Measurements from ENCODE around the gene WBP11. TPM values are rescaled to one million over a fixed set of nuclear protein-coding genes. Genes with fewer than 3 reads are reported as not detected.
A peak's percentile ranks its signal among the peaks of the same experiment; 100 is the strongest.

Gene WBP11
- 56.9 TPM for polyA plus RNA-seq (ENCODE audit: insufficient read length)

DNA sequence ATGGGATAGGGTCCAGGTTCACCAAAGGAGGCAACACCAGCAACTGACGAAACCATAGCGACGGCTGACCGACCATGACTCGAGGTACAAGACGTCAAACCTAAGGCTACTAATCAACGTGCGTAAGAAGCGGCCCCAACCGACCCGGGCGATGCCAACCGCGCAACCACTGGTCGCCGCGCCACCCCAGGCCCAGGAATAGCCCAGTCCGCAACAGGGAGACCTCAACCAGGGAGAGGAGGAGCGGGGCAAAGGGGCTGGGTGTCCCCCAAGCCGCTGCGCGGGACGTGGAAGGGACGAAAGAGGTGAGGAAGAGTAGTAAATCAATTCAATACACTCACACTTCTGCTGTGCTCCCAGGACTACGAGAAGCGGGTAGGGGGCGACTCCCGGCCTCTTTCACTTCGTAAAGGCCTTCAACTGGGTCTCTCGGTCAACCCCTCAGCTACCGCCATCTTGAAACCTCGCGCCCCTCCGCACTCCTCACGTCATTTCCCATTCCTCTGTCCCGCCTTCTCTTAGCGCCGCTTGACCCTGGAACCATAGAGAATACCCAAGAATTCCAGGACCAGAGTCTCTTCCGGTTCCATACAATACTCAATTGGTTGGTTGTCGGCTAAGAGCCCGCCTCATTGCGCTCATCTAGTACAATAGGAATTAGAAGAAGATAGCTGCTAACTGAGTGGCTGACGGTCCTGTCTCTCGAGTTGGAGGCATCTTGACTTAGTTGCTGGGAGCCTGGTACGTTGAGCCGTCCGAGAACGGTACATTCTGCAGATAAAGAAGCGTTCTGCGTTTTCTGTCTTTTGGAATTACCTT lies at the start of gene WBP11, which contains the start of gene C12orf60:
TSS of gene WBP11 (minus strand) at position 468 of the 819 bp plus-strand sequence. CDS start 2,095 bp downstream, outside the sequence.
TSS of gene C12orf60 (plus strand) at position 660 of the 819 bp plus-strand sequence. CDS start 19,266 bp downstream, outside the sequence.
- DNase-seq (ENCODE audit: low read depth): peak; percentile 99

GRCh38 chr12:14852880-14853279 lies 49.6 kb upstream of the WBP11 start:
- no peak for DNase-seq (ENCODE audit: low read depth)

GRCh38 chr12:14850929-14851663 lies 47.8 kb upstream of the WBP11 start:
- DNase-seq (ENCODE audit: low read depth): no peak

GRCh38 chr12:14849661-14850060 lies 46.4 kb upstream of the WBP11 start:
- DNase-seq (ENCODE audit: low read depth): peak; percentile 83

- no peak for DNase-seq (ENCODE audit: low read depth)
These were observed 43.8 kb upstream of the WBP11 start for GRCh38 chr12:14846876-14847580.

DNA sequence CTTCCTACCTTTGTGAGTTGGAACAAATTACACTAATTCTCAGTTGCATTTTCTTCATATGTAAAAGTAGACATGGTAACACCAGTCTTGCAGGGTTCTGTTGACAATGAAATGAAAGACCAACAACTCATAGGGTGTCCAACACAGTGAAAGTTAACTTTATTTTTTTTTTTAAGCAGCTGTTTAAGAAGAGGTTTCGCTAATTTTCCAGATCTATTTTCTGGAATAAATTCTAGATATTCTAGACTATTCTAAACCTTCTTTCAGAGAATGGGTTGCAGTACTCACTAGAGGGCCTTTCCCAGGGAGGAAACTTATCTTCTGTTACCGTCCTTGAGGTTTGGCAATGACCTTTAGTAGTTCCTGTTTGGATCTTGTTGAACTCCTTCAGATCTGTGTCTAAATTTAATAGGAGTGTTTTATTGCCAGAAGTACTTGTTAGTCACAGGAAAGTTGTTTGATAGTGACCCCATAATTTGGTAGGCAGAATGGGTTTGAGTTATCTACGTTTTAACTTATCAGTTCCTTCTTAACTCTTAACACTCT lies 42.8 kb upstream of the WBP11 start:
- no peak for DNase-seq (ENCODE audit: low read depth)

GRCh38 chr12:14845350-14845750 lies 42.1 kb upstream of the WBP11 start:
- DNase-seq (ENCODE audit: low read depth): no peak

- no peak for DNase-seq (ENCODE audit: low read depth)
These were observed 41.1 kb upstream of the WBP11 start for GRCh38 chr12:14844401-14844800.

GRCh38 chr12:14843425-14843887 lies 40.2 kb upstream of the WBP11 start, which contains the start of gene ART4:
TSS of gene ART4 (minus strand) at chr12:14843526. CDS start at chr12:14843113, 413 bp downstream.
- no peak for DNase-seq (ENCODE audit: low read depth)

DNA sequence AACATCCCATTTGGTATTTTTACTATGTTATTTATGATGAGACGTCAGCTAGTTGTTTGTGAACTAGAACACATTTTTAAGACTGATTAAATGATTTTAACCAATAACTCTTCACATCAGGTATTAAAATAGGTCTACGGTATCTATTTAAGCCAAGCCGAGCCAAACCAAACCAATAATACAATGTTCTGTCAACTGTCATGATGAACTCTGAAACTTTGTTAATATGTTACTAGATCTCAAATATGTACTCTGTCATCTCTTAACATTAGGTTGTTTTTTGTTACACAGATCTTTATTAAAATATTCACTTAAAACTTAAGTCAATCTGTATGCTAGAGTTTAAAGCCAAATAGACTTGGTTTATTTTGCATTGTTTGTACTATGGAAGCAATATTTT lies 39.0 kb upstream of the WBP11 start:
- DNase-seq (ENCODE audit: low read depth): no peak

DNA sequence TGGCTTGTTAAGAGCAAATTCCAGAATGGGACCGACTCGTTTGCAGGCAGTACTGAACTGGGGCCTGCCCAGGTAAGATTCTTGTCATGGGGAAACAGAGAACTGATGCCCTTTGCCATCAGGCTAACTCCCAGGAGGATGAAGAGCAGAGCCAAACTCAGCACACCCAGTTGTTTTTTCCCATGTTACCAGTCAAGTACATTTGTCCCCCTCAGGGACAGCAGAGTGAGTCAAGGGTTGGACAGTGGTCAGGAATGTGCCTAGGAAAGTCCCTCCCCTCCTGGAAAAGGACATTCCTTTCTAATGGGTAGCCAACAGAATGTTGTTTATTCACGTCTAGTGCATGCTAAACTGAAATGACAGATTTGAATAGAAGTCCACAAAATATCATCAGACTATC lies 38.5 kb upstream of the WBP11 start:
- no peak for DNase-seq (ENCODE audit: low read depth)

DNA sequence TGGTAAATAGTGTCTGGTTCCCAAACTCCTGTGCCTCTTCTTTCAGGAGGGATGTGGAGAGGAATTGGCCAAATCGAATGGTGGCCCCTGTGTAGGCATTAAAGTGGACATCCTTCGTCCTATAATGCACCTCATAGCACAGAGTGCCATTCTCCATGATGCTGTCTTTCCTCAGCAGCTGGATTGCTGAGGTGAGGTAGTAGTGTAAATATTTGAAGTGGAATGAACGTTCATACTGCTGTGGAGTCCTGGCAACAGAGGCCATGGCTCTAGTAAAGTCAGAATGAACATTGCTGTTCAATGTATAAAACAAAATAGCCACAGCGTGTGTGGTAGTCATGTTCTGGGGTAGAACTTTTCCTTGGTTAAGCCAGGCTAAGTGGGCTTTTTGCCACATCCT lies 37.3 kb upstream of the WBP11 start:
- DNase-seq (ENCODE audit: low read depth): no peak

DNA sequence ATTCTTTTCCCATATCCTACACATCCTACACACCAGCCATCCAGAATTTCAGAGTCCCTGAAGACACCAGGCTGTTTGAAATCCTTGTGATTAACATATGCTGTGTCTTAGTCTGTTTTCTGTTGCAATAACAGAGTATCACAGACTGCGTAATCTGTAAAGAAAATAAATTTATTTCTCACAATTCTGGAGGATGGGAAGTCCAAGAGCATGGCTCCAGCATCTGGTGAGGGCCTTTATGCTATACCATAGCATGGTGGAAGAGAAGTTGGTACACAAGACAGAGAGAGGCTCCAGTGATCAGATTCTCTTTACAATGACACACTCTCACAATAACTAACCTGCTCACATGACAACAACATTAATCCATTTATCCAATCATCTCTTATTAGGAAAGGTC lies 36.0 kb upstream of the WBP11 start:
- DNase-seq (ENCODE audit: low read depth): no peak

- DNase-seq (ENCODE audit: low read depth): no peak
These were observed 33.3 kb upstream of the WBP11 start for GRCh38 chr12:14836336-14837210.

DNA sequence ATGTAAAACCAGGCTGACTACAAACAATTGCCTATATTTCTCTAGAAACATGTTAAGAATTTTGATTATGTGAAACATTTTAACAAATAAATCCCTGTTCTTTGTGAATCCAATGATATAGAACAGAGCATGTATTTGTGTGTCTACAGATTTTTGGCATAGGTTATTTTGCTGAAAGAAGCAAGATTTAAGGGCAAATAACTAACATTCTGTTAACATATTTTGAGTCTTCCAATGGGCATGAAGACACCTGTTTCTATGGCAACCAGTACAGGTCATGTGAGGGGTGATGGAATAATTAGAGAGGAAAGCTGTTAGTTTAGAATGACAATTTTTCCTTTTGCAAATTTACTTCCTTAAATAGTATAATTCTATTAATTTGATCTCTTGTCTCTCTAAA lies 31.2 kb upstream of the WBP11 start:
- no peak for DNase-seq (ENCODE audit: low read depth)

- DNase-seq (ENCODE audit: low read depth): no peak
These were observed 30.7 kb upstream of the WBP11 start for GRCh38 chr12:14833952-14834351.

- no peak for DNase-seq (ENCODE audit: low read depth)
These were observed 30.1 kb upstream of the WBP11 start for GRCh38 chr12:14833336-14833735.

GRCh38 chr12:14828892-14829291 lies 25.6 kb upstream of the WBP11 start:
- DNase-seq (ENCODE audit: low read depth): no peak

DNA sequence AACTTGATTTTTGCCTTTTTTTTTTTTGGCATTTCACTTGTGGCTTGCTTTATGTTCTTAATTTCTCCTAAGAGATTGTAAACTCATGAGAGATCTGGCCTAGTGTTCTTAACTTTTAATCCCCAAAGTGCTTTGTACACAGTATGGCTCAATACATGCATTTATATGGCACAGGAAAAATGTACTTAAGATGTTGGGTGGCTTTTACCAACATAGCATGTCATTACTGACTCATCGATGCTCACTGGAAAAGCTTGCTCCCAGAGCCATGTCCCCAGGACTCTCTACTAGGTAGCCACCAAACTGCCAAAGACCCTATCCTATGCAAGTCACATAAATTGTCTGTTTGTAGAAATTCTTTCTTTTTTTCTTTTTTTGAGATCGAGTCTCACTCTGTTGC lies 23.8 kb upstream of the WBP11 start:
- DNase-seq (ENCODE audit: low read depth): no peak

DNA sequence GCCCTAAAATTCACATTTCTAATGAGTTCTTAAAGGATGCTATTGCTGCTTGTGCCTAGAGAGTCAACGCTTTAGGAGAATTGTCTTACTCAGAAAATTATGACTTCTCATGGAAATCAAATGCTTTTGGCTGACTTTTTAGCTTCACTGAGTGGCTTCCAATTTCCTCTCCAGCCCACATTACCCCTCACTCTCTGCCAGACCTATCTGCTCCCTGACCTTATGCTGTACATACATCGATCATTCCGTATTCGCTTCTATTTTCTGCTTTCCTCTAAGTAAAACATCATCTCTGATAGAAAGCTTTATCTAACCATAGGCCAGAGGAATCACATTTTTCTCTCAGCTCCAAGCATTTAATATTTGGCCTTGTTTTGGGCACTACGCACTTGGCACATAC lies 23.2 kb upstream of the WBP11 start:
- no peak for DNase-seq (ENCODE audit: low read depth)

DNA sequence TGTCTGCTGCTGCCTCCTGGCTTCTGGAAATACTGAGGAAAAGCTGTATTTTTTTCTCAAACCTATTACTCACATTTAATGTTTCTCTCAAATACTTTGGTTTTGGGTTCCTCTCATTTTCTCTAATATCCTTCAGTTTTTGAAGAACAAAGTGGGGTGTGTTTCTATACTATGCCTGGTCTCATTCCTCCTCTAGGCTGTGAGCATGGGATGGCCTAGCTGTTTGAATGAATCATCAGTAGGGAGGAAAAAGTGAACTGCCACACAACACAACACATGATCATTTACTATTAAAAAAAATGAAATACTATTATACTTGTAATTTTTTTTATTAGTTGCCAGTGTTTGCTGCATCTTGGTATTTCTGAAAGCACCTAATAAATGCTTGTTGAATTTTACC lies 22.0 kb upstream of the WBP11 start:
- no peak for DNase-seq (ENCODE audit: low read depth)

Data from forelimb muscle (tissue), 1 donor.